HepG2 (cell line): ENCODE results near the gene RHBDD3. TPM values are rescaled to one million over a fixed set of nuclear protein-coding genes. Genes with fewer than 3 reads are reported as not detected.

Experiments used
- ATAC-seq: fragments of 200-7000 bp; cut with Tn5 transposase; 3 replicates; pipeline ENCODE4 v1.9.1; 2020; ENCODE audit warnings: mild to moderate bottlenecking, moderate library complexity
- BruUV-seq: library from RNA; stranded (reverse); fragments of 400-500 nt; replicated peaks from 2 replicates; lab custom pipeline; 2021; lab: Mats Ljungman, UMichigan
- CTCF ChIA-PET: fragments of 300-600 bp; formaldehyde crosslinking; extraction: SDS; loops from one replicate; lab custom pipeline; 2021; ENCODE audit warnings: low total read pairs, inconsistent platforms, low intra/inter-chr PET ratio; lab: Yijun Ruan, JAX
- POLR2A ChIA-PET: fragments of 350-600 bp; sonication (Branson Sonifier 250); formaldehyde crosslinking; loops from one replicate; lab custom pipeline; 2020; ENCODE audit warnings: antibody characterized with exemption, inconsistent platforms; lab: Yijun Ruan, JAX
- DNase-seq: peaks from one replicate; pipeline ENCODE4 v3.0.0-alpha.2; 2015; ENCODE audit warnings: low spot score
- FAIRE-seq: peaks from 3 replicates; lab custom pipeline; 2011; peaks lifted over from hg19 to GRCh38; lab: Jason Lieb, UNC
- H2AFZ ChIP-seq: one replicate; pipeline ENCODE4 v1.6.1; 2011; ENCODE audit warnings: low read length, inconsistent platforms
- H3K27ac ChIP-seq: fragments of 300-600 bp; 3 replicates; pipeline ENCODE4 v1.8.0; 2011; ENCODE audit warnings: mixed run types, mild to moderate bottlenecking, mixed read lengths, low read length, inconsistent platforms; ENCODE audit not compliant: insufficient read depth; ENCODE audit errors: extremely low read length
- H3K27me3 ChIP-seq, 2 experiments: fragments of 200-600 bp in 1 of 2; 2 replicates in 1 of 2; 3 replicates in 1 of 2; pipeline versions ENCODE4 v1.6.0 to v1.8.0; 2011; ENCODE audit warnings: low read length in 2 of 2, mild to moderate bottlenecking in 2 of 2, moderate library complexity in 2 of 2, inconsistent platforms in 1 of 2; ENCODE audit not compliant: insufficient read depth in 2 of 2, control insufficient read depth in 1 of 2
- H3K36me3 ChIP-seq, 2 experiments: fragments of 200-600 bp in 1 of 2; replicated peaks in 1 of 2; 2 replicates in 1 of 2; 3 replicates in 1 of 2; pipeline versions ENCODE4 v1.5.1 to v1.8.0; 2011; ENCODE audit warnings: low read length in 2 of 2, inconsistent platforms in 1 of 2; ENCODE audit not compliant: insufficient read depth in 2 of 2, control insufficient read depth in 1 of 2
- H3K4me1 ChIP-seq: 2 replicates; pipeline ENCODE4 v1.5.1; 2012; ENCODE audit warnings: low read length, inconsistent platforms; ENCODE audit not compliant: insufficient read depth
- H3K4me2 ChIP-seq: 2 replicates; pipeline ENCODE4 v1.6.0; 2011; ENCODE audit warnings: low read depth, low read length, inconsistent platforms
- H3K4me3 ChIP-seq, 3 experiments: fragments of 200-600 bp in 1 of 3; sonication (generic), shearing (Covaris generic) in 1 of 3; replicated peaks in 1 of 3; 2 replicates each; pipeline ENCODE4 v1.5.1; 2011 to 2016; ENCODE audit warnings: low read length in 3 of 3, inconsistent platforms in 2 of 3, low read depth in 2 of 3, mild to moderate bottlenecking in 2 of 3, control low read depth in 1 of 3, mixed read lengths in 1 of 3; ENCODE audit not compliant: insufficient read depth in 1 of 3
- H3K79me2 ChIP-seq: one replicate; pipeline ENCODE4 v1.6.1; 2011; ENCODE audit warnings: low read length, inconsistent platforms; ENCODE audit not compliant: insufficient read depth
- H3K9ac ChIP-seq: 2 replicates; pipeline ENCODE4 v1.6.0; 2011; ENCODE audit warnings: mild to moderate bottlenecking, low read depth, low read length, inconsistent platforms; ENCODE audit not compliant: insufficient read depth
- H3K9me3 ChIP-seq: 2 replicates; pipeline ENCODE4 v1.5.1; 2012; ENCODE audit warnings: mild to moderate bottlenecking, low read length
- H4K20me1 ChIP-seq: 2 replicates; pipeline ENCODE4 v1.6.0; 2011; ENCODE audit warnings: inconsistent platforms, mild to moderate bottlenecking, low read length, moderate library complexity; ENCODE audit not compliant: insufficient read depth
- ATM ChIP-seq: fragments of 450-650 bp; IDR thresholded peaks from 2 replicates; pipeline ENCODE4 v1.7.1; 2017; ENCODE audit warnings: mild to moderate bottlenecking, borderline replicate concordance
- HMGXB4 ChIP-seq, 2 experiments: sonication (generic) in 1 of 2; formaldehyde crosslinking in 1 of 2; IDR thresholded peaks; 2 replicates each; pipeline versions ENCODE4 v1.4.0 to v1.6.1; 2018 to 2020; ENCODE audit warnings: missing genetic modification reagents in 2 of 2, borderline replicate concordance in 1 of 2, low read depth in 1 of 2, mild to moderate bottlenecking in 1 of 2, missing biosample characterization in 1 of 2
- TRIM24 ChIP-seq: sonication (generic); formaldehyde crosslinking; IDR thresholded peaks from 2 replicates; pipeline ENCODE4 v1.8.0; 2022; ENCODE audit warnings: mild to moderate bottlenecking, missing genetic modification reagents
- ZBTB34 ChIP-seq: sonication (generic); formaldehyde crosslinking; IDR thresholded peaks from 2 replicates; pipeline ENCODE4 v1.8.0; 2022; ENCODE audit warnings: mild to moderate bottlenecking, missing genetic modification reagents
- ZNF878 ChIP-seq: sonication (generic); formaldehyde crosslinking; IDR thresholded peaks from 2 replicates; pipeline ENCODE4 v1.8.1; 2023; ENCODE audit warnings: mild to moderate bottlenecking, missing genetic modification reagents, moderate library complexity
- WGBS: methylation state at CpG from one replicate; pipeline ENCODE4 v1.1.6; 2017; ENCODE audit warnings: low lambda C conversion rate; 5-methylcytosine and 5-hydroxymethylcytosine counted together
- in situ Hi-C: cut with HindIII; loops from 2 replicates; pipeline ENCODE4 v1.10.0; 2017; ENCODE audit warnings: low pct_unique_long_range_greater_than_20kb; ENCODE audit not compliant: extremely low pct_ligation_motif_present
- intact Hi-C: fragments of 100-400 bp; cut with micrococcal nuclease; formaldehyde crosslinking; loops from one replicate; pipeline ENCODE4 v1.10.0; 2022; ENCODE audit not compliant: unreplicated experiment
- polyA plus RNA-seq, 8 experiments: library from polyadenylated mRNA; depleted of rRNA in 3 of 8; stranded (reverse) in 7 of 8; unstranded in 1 of 8; fragments of >200 nt; fragmentation: Illumina TruSeq in 4 of 8; extraction: Trizol in 4 of 8; gene quantifications; 2 replicates each; pipeline versions ENCODE4 v1.2.1 to v1.2.3, GENCODE V29; 2011 to 2016; ENCODE audit warnings: low read depth in 4 of 8, missing spikeins in 1 of 8, mixed read lengths in 1 of 8; ENCODE audit not compliant: insufficient read depth in 1 of 8
- total RNA-seq, 5 experiments: library from RNA; depleted of rRNA; stranded (reverse); fragments of >200 nt; fragmentation: Illumina TruSeq; extraction: Trizol; gene quantifications; 2 replicates each; pipeline ENCODE4 v1.2.3, GENCODE V29; 2016; ENCODE audit warnings: low read depth in 1 of 5
- TF ChIP-seq, protein P1 (sequence below): sonication (generic); formaldehyde crosslinking; IDR thresholded peaks from 2 replicates; pipeline ENCODE4 v1.5.1; 2020; ENCODE audit warnings: mild to moderate bottlenecking, missing genetic modification reagents, borderline replicate concordance

Gene RHBDD3
- total and polyA plus RNA-seq, 2 of the 13 experiments (the other 11 are each of a cell fraction or from before 2014, with no cell fraction given) = 12.1 to 26.7 TPM

DNA sequence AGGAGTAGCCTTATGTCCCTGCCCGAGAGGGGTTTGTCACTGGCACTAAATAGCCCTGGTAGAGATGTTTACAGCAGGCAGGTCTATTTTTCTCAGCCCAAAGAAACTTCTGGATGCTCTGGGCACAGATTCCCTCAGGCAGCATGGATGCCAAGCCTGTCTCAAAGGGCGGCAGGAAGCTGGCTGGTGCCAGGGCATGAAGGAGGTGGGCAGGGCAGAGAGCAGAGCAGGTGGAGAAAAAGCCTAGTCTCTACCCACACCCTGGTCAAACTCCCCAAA lies 34.6 kb upstream of the RHBDD3 start:
- 0 out of 2 replicates have a peak, but pooled peaks cover 9% of the 10 kb centered on the region for H4K20me1 ChIP-seq
- H3K36me3 ChIP-seq = peaks cover 17 to 23% of the 10 kb centered on the region in 2 experiments
- CTCF ChIA-PET = no interaction called here
- ATAC-seq (no peak; the same call in 1 of the 3 replicates), DNase-seq (no peak), FAIRE-seq (no peak)
- H3K4me1 ChIP-seq = peaks cover 30% of the 10 kb centered on the region
- WGBS = 86% methylated on average over 2 of the region's 2 CpGs
- intact Hi-C loops = no loop called here
- H3K79me2 ChIP-seq = no peaks in the 10 kb centered on the region
- TF ChIP-seq ATM = no peak
- TF ChIP-seq ZNF878 (CRISPR knock-in tag) = no peak
- TF ChIP-seq HMGXB4 (CRISPR knock-in tag; IDR thresholded peaks at IDR 0.05; ENCODE audit: borderline replicate concordance in 1 of 2, low read depth in 1 of 2) = no peak
- TF ChIP-seq, protein P1, sequence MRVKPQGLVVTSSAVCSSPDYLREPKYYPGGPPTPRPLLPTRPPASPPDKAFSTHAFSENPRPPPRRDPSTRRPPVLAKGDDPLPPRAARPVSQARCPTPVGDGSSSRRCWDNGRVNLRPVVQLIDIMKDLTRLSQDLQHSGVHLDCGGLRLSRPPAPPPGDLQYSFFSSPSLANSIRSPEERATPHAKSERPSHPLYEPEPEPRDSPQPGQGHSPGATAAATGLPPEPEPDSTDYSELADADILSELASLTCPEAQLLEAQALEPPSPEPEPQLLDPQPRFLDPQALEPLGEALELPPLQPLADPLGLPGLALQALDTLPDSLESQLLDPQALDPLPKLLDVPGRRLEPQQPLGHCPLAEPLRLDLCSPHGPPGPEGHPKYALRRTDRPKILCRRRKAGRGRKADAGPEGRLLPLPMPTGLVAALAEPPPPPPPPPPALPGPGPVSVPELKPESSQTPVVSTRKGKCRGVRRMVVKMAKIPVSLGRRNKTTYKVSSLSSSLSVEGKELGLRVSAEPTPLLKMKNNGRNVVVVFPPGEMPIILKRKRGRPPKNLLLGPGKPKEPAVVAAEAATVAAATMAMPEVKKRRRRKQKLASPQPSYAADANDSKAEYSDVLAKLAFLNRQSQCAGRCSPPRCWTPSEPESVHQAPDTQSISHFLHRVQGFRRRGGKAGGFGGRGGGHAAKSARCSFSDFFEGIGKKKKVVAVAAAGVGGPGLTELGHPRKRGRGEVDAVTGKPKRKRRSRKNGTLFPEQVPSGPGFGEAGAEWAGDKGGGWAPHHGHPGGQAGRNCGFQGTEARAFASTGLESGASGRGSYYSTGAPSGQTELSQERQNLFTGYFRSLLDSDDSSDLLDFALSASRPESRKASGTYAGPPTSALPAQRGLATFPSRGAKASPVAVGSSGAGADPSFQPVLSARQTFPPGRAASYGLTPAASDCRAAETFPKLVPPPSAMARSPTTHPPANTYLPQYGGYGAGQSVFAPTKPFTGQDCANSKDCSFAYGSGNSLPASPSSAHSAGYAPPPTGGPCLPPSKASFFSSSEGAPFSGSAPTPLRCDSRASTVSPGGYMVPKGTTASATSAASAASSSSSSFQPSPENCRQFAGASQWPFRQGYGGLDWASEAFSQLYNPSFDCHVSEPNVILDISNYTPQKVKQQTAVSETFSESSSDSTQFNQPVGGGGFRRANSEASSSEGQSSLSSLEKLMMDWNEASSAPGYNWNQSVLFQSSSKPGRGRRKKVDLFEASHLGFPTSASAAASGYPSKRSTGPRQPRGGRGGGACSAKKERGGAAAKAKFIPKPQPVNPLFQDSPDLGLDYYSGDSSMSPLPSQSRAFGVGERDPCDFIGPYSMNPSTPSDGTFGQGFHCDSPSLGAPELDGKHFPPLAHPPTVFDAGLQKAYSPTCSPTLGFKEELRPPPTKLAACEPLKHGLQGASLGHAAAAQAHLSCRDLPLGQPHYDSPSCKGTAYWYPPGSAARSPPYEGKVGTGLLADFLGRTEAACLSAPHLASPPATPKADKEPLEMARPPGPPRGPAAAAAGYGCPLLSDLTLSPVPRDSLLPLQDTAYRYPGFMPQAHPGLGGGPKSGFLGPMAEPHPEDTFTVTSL (CRISPR knock-in tag) = no peak
- no peak for TF ChIP-seq TRIM24
- TF ChIP-seq ZBTB34 (CRISPR knock-in tag) = no peak
- H3K27ac ChIP-seq = no peak overlapping the region
- BruUV-seq = no TSS peak
- H3K9ac ChIP-seq = no peak overlapping the region
- POLR2A ChIA-PET = no interaction called here
- H3K4me2 ChIP-seq = no peak overlapping the region
- no peak overlapping the region for H3K4me3 ChIP-seq
- no peaks in the 10 kb centered on the region for H3K9me3 ChIP-seq
- no peak overlapping the region for H2AFZ ChIP-seq
- in situ Hi-C loops = no loop called here
- no peaks in the 10 kb centered on the region for H3K27me3 ChIP-seq
